Measurements from ENCODE around the gene ATP6V0E2. TPM values are rescaled to one million over a fixed set of nuclear protein-coding genes. Genes with fewer than 3 reads are reported as not detected.
A peak's percentile ranks its signal among the peaks of the same experiment; 100 is the strongest.

The ATP6V0E2 gene
- polyA plus RNA-seq, 4 donors: 20.5 to 29.1 (median 23.9) TPM

- no peak for DNase-seq (ENCODE audit: low read depth in 4 of 4, low spot score in 3 of 4)
Observed at GRCh38 chr7:149860821-149861727, 12.7 kb upstream of the ATP6V0E2 start.

- no peak for DNase-seq (ENCODE audit: low read depth in 4 of 4, low spot score in 3 of 4)
Observed at GRCh38 chr7:149861728-149862045, 12.1 kb upstream of the ATP6V0E2 start.

DNA sequence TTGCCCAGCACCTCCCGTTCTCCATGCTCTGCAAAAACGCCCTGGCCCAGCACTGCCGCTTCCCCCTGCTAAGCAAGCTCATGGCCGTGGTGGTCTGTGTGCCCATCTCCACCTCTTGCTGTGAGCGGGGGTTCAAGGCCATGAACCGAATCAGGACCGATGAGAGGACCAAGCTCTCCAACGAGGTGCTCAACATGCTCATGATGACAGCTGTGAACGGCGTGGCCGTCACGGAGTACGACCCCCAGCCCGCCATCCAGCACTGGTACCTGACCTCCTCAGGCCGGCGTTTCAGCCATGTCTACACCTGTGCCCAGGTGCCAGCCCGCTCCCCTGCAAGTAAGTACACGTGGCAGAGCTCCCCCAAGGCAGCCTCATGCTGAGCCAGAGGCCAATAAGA, 11.6 kb upstream of the ATP6V0E2 start:
- DNase-seq (ENCODE audit: low read depth in 4 of 4, low spot score in 3 of 4): no peak

DNA sequence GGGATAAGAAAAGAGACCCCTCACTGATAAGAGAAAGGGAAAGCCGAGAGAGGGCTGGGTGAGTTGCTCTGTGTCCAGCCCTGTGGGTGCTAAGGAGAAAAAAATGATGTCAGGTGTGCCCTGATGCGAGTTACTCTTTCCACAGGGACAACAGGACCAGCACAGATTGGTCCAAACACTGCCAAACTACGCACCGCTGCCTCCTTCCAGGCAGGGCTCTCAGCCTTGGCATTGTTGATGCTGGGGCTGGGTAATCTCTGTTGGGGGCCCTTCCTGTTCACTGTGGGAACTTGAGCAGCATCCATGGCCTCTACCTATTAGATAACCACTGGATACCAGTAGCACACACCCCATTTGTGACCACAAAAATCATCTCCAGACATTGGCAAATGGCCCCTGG, 10.3 kb upstream of the ATP6V0E2 start:
- DNase-seq (ENCODE audit: low read depth in 4 of 4, low spot score in 3 of 4): no peak

- DNase-seq (ENCODE audit: low read depth in 4 of 4, low spot score in 3 of 4): no peak
Observed at GRCh38 chr7:149864023-149864422, 9.7 kb upstream of the ATP6V0E2 start.

GRCh38 chr7:149864751-149865150, 9.0 kb upstream of the ATP6V0E2 start:
- no peak for DNase-seq (ENCODE audit: low read depth in 4 of 4, low spot score in 3 of 4)

DNA sequence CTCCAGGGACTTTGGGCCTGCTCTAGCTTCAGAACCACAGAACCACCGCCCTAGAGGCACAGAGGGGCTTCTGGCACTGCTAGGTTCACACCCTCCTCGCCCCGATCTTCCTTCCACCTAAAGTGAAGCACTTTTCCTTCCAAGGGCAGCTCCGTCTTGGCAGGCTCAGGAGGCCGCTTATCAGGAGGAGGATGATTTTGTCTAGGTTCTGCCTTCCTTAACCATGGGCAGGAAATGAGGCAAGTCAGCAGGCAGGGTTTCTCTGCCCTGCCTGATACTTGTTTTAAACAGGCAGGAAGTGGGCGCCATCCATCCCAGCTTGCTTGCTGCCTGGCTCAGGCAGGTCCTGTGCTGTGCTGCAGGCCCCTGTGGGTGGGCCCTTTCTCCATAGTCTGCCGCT, 8.3 kb upstream of the ATP6V0E2 start:
- DNase-seq (ENCODE audit: low read depth in 4 of 4, low spot score in 3 of 4): no peak

DNA sequence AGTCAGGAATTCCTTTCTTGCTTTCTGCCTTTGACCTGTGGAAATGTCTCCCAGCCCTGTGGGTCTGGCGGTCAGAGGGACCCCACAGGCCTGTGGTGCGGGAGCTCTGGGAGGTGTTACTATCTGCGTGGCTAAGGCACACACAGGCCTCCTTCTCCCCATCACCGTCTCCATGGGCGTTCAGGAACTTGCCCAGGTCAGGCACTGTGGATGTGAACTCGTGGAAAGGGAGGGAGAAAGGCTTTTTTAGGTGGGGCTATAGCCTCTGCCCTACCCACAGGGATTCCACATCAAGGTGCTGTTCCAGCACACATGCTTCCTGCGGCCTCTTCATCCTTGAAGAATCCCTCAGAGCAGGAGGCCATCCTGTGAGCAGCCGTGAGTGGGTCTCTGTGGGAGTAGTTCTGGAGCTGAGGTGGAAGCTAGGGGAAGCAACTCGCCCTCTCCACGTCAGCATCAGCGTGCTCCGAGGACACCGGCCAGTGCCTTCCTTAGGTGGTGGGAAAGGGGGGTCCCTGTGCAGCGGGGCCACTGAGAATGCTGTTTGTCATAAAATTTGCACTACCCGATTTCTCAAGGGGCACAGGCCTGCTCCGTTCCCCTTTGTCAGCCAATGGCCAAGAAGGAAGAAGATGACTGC, 7.5 kb upstream of the ATP6V0E2 start:
- no peak for DNase-seq (ENCODE audit: low read depth in 4 of 4, low spot score in 3 of 4)

- no peak for DNase-seq (ENCODE audit: low read depth in 4 of 4, low spot score in 3 of 4)
Observed at GRCh38 chr7:149866779-149867447, 6.9 kb upstream of the ATP6V0E2 start.

GRCh38 chr7:149867762-149868622, 5.8 kb upstream of the ATP6V0E2 start:
- no peak for DNase-seq (ENCODE audit: low read depth in 4 of 4, low spot score in 3 of 4)

GRCh38 chr7:149868623-149869290, 5.0 kb upstream of the ATP6V0E2 start:
- DNase-seq (ENCODE audit: low read depth in 4 of 4, low spot score in 3 of 4): no peak

- no peak for DNase-seq (ENCODE audit: low read depth in 4 of 4, low spot score in 3 of 4)
Observed at GRCh38 chr7:149869291-149869650, 4.5 kb upstream of the ATP6V0E2 start.

DNA sequence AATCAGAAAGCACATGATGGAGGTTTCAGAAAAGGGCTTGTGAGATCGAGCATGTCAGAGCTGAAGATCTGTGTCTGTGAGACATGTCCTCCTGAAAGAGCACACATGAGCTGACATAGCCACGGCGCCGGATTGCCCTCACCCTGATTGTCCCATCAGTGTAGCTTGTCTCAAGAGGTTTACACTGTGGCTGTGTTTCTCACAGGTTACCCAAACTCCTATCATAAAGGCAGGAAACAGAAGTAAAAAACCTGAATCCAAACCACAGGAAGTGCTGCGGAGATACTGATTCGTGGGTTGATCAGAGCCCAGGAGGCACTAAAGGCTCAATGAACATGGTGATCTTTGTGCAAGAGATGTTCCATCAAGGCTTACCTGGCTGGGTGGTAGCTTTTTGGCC, 3.9 kb upstream of the ATP6V0E2 start:
- DNase-seq (ENCODE audit: low read depth in 4 of 4, low spot score in 3 of 4): no peak

DNA sequence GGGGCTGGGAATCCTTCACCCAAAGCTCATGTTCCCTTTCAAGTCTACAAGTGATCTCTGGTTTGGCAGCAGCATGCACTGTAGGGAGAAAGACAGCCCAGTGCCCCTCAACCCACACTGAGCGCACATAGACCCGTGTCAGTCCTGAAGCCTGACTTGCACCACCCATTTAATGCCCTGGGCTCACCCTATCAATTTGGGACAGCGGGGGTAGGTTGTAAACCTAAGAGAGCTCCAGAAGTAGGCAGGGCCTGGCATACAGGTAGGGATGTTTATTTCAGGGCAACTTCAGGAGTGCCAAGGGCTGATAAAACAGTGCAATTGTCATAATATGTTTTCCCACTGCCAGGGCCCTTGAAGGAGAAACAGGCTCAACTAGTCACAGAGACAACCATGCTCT, 3.5 kb upstream of the ATP6V0E2 start:
- no peak for DNase-seq (ENCODE audit: low read depth in 4 of 4, low spot score in 3 of 4)

- DNase-seq (ENCODE audit: low read depth in 4 of 4, low spot score in 3 of 4): no peak
Observed at GRCh38 chr7:149870701-149871483, 2.9 kb upstream of the ATP6V0E2 start.

DNA sequence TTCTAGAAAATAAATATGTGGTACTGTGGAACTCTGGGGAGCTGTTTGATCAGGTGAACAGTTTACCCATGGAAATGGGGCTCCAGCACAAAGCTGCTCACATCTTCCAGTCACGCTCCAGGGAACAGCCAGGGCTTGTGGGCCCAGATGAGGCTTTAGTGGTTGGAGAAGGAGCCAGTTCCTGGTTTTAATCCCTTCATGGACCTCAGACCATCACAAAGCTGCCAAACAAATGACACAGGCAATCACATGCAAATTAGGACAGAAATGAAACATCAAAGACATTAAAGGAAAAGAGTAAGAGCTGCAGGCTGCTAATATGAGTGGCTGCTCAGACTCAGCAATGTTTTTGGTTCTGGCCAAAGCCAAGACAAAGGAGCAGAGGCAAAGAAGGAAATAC, 2.2 kb upstream of the ATP6V0E2 start:
- DNase-seq (ENCODE audit: low read depth in 4 of 4, low spot score in 3 of 4): no peak

DNA sequence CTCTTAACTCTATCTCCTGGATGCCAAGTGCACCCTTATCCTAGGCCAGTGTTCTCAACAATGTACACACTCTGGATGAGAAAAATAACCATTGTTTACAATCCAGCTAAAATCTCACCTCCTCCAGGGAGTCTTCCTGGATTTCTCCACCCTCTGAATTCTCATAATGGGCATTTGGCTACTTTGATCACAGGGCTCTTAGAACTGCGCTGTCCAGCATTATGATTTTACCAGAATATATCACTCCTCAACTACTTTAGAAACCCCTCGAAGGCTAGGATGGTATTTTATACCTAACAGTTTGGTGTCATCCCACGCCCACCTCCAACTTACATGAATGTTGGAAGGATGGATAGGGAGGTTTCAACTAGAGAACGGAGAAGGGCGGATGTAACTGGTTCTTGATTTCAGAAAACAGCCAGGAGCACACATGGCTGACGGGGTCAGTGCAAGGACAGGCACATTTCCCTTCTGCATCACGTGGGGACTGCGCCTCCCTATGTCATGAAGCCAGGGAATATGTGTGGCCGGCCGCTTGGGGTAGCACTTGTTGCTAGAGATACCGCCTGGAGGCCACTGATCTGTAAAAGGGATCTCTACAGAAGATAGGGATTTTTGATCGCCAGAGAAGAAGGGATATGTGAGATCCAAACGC, 1.2 kb upstream of the ATP6V0E2 start:
- peak in 3 of 4 donors; percentile 53 to 75 (median 73) for DNase-seq (ENCODE audit: low read depth in 4 of 4, low spot score in 3 of 4)

- DNase-seq (ENCODE audit: low read depth in 4 of 4, low spot score in 3 of 4): no peak
Observed at GRCh38 chr7:149873970-149874643, 338 bp downstream of the ATP6V0E2 start.

Measured in left renal pelvis (tissue), 4 donors.